Tibial nerve (tissue), 4 donors: Measurements from ENCODE around the gene UBE2H.

ENCODE experiments used
- CTCF ChIP-seq, 5 experiments: fragments of 200-600 bp in 3 of 5; fragments of 450-650 bp in 2 of 5; sonication (generic) in 3 of 5; IDR thresholded peaks; one replicate each; pipeline ENCODE4 v1.5.1; 2016 to 2019; ENCODE audit warnings: antibody characterized with exemption in 5 of 5, mild to moderate bottlenecking in 3 of 5, moderate library complexity in 2 of 5
- EP300 ChIP-seq, 2 donors: sonication (generic); formaldehyde crosslinking; IDR thresholded peaks; one replicate each; pipeline ENCODE4 v1.6.1; 2017; ENCODE audit warnings: antibody characterized with exemption in 2 of 2, mild to moderate bottlenecking in 1 of 2

GRCh38 chr7:129803546-129804081, 149.1 kb downstream of the UBE2H start:
- TF ChIP-seq CTCF (IDR thresholded peaks at IDR 0.05) (no peak), EP300 (IDR thresholded peaks at IDR 0.05) (no peak)
